GM12873 (cell line): ENCODE results near the gene CLDND2.

Experiments
- TF ChIP-seq, protein P1 (sequence below): IDR thresholded peaks from 2 replicates; pipeline ENCODE4 v1.5.1; 2012; ENCODE audit warnings: low read depth, mild to moderate bottlenecking, moderate library complexity, low read length, control low read depth; ENCODE audit not compliant: insufficient read depth; ENCODE audit errors: missing control alignments

CLDND2 gene

GRCh38 chr19:51323481-51324166, 45.2 kb downstream of the CLDND2 start:
- TF ChIP-seq, protein P1, sequence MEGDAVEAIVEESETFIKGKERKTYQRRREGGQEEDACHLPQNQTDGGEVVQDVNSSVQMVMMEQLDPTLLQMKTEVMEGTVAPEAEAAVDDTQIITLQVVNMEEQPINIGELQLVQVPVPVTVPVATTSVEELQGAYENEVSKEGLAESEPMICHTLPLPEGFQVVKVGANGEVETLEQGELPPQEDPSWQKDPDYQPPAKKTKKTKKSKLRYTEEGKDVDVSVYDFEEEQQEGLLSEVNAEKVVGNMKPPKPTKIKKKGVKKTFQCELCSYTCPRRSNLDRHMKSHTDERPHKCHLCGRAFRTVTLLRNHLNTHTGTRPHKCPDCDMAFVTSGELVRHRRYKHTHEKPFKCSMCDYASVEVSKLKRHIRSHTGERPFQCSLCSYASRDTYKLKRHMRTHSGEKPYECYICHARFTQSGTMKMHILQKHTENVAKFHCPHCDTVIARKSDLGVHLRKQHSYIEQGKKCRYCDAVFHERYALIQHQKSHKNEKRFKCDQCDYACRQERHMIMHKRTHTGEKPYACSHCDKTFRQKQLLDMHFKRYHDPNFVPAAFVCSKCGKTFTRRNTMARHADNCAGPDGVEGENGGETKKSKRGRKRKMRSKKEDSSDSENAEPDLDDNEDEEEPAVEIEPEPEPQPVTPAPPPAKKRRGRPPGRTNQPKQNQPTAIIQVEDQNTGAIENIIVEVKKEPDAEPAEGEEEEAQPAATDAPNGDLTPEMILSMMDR = no peak

- TF ChIP-seq, protein P1 = no peak
These were observed 47.0 kb downstream of the CLDND2 start for GRCh38 chr19:51321799-51322198.

GRCh38 chr19:51320280-51320657, 48.5 kb downstream of the CLDND2 start:
- TF ChIP-seq, protein P1 = no peak

- TF ChIP-seq, protein P1 = no peak
These were observed 49.0 kb downstream of the CLDND2 start for GRCh38 chr19:51319649-51320279.

- TF ChIP-seq, protein P1 = no peak
These were observed 49.8 kb downstream of the CLDND2 start for GRCh38 chr19:51318687-51319648.

- TF ChIP-seq, protein P1 = no peak
These were observed 50.8 kb downstream of the CLDND2 start for GRCh38 chr19:51317968-51318367.

GRCh38 chr19:51317376-51317775, 51.4 kb downstream of the CLDND2 start:
- TF ChIP-seq, protein P1 = no peak
